Liver (tissue), 3 donors: ENCODE results near the gene PAIP2B.

ENCODE experiments used
- ATF3 ChIP-seq: IDR thresholded peaks from 2 replicates; pipeline ENCODE4 v1.6.1; 2016; ENCODE audit warnings: antibody characterized with exemption
- CTCF ChIP-seq: fragments of 150-350 bp; IDR thresholded peaks from 2 replicates; pipeline ENCODE4 v1.5.1; 2017; ENCODE audit warnings: improper control_type of control experiment, low read depth, low read length; ENCODE audit not compliant: missing input control
- EGR1 ChIP-seq, 2 donors: IDR thresholded peaks; 2 replicates each; pipeline ENCODE4 v1.6.1; 2016 to 2018; ENCODE audit warnings: antibody characterized with exemption in 2 of 2, low read depth in 2 of 2
- GABPA ChIP-seq, 2 donors: IDR thresholded peaks in 1 of 2; conservative IDR thresholded peaks in 1 of 2; 2 replicates each; pipeline ENCODE4 v1.6.1; 2016; ENCODE audit warnings: antibody characterized with exemption in 2 of 2, mild to moderate bottlenecking in 1 of 2, moderate library complexity in 1 of 2
- HNF4A ChIP-seq, 2 donors: conservative IDR thresholded peaks; 2 replicates each; pipeline ENCODE4 v1.6.1; 2016; ENCODE audit warnings: antibody characterized with exemption in 2 of 2, mild to moderate bottlenecking in 2 of 2
- HNF4G ChIP-seq: IDR thresholded peaks from 2 replicates; pipeline ENCODE4 v1.6.1; 2016; ENCODE audit warnings: antibody characterized with exemption
- JUND ChIP-seq, 2 donors: IDR thresholded peaks; 2 replicates each; pipeline ENCODE4 v1.6.1; 2016; ENCODE audit warnings: antibody characterized with exemption in 2 of 2
- MAX ChIP-seq: IDR thresholded peaks from 2 replicates; pipeline ENCODE4 v1.6.1; 2016; ENCODE audit warnings: antibody characterized with exemption
- RAD21 ChIP-seq, 2 donors: IDR thresholded peaks; 2 replicates each; pipeline ENCODE4 v1.6.1; 2016; ENCODE audit warnings: antibody characterized with exemption in 2 of 2, mild to moderate bottlenecking in 2 of 2
- REST ChIP-seq: IDR thresholded peaks from 2 replicates; pipeline ENCODE4 v1.6.1; 2016; ENCODE audit warnings: antibody characterized with exemption, mild to moderate bottlenecking
- RXRA ChIP-seq, 2 donors: IDR thresholded peaks; 2 replicates each; pipeline ENCODE4 v1.6.1; 2017 to 2018; ENCODE audit warnings: antibody characterized with exemption in 2 of 2, mild to moderate bottlenecking in 1 of 2
- SP1 ChIP-seq: IDR thresholded peaks from 2 replicates; pipeline ENCODE4 v1.6.1; 2018; ENCODE audit warnings: antibody characterized with exemption, mild to moderate bottlenecking
- TAF1 ChIP-seq: conservative IDR thresholded peaks from 2 replicates; pipeline ENCODE4 v1.6.1; 2016; ENCODE audit warnings: antibody characterized with exemption, mild to moderate bottlenecking
- ZBTB33 ChIP-seq: IDR thresholded peaks from 2 replicates; pipeline ENCODE4 v1.6.1; 2016; ENCODE audit warnings: antibody characterized with exemption
- donor health status: healthy.
- donor health status: healthy.

GRCh38 chr2:71261534-71261933, 34.6 kb upstream of the PAIP2B start:
- no peak for TF ChIP-seq CTCF
- no peak for TF ChIP-seq HNF4A (conservative IDR thresholded peaks at IDR 0.05)
- no peak for TF ChIP-seq RXRA (IDR thresholded peaks at IDR 0.05)
- TF ChIP-seq REST = no peak
- TF ChIP-seq MAX = no peak
- TF ChIP-seq SP1 = no peak
- no peak for TF ChIP-seq GABPA (IDR thresholded peaks at IDR 0.05 in 1 of 2, conservative IDR thresholded peaks at IDR 0.05 in 1 of 2)
- TF ChIP-seq RAD21 (IDR thresholded peaks at IDR 0.05) = no peak
- TF ChIP-seq EGR1 (IDR thresholded peaks at IDR 0.05; ENCODE audit: low read depth in 2 of 2) = no peak
- TF ChIP-seq HNF4G = no peak
- no peak for TF ChIP-seq TAF1
- TF ChIP-seq JUND (IDR thresholded peaks at IDR 0.05) = no peak
- TF ChIP-seq ZBTB33 = no peak
- no peak for TF ChIP-seq ATF3
